HEK293 (cell line): Measurements from ENCODE around the gene FBXL13.
"Not testable (repeated sequence)": the region's sequence is repeated elsewhere in the genome, so short reads cannot be mapped to it uniquely, and the experiment has no call there.

ENCODE experiments used
- CTCF ChIA-PET: fragments of 350-600 bp; formaldehyde crosslinking; extraction: SDS; loops from one replicate; lab custom pipeline; 2021; ENCODE audit warnings: antibody characterized with exemption; lab: Yijun Ruan, JAX
- POLR2A ChIA-PET: fragments of 300-600 bp; formaldehyde crosslinking; extraction: SDS; loops from one replicate; lab custom pipeline; 2020; ENCODE audit warnings: antibody characterized with exemption, inconsistent platforms; lab: Yijun Ruan, JAX
- H3K27ac ChIP-seq: fragments of 200-500 bp; sonication (Bioruptor generic); 2 replicates; pipeline ENCODE4 v1.5.1; 2014; ENCODE audit warnings: low read depth, low read length, control low read depth, inconsistent platforms; ENCODE audit errors: extremely low read depth
- H3K36me3 ChIP-seq, 2 experiments: fragments of 200-500 bp in 1 of 2; sonication (Bioruptor generic) in 1 of 2; 1 replicate in 1 of 2; 2 replicates in 1 of 2; pipeline ENCODE4 v1.5.1; 2014 to 2017; ENCODE audit warnings: inconsistent platforms in 2 of 2, low read length in 2 of 2; ENCODE audit not compliant: control insufficient read depth in 2 of 2, insufficient read depth in 1 of 2
- H3K4me1 ChIP-seq: fragments of 200-500 bp; sonication (Bioruptor generic); 2 replicates; pipeline ENCODE4 v1.5.1; 2014; ENCODE audit warnings: mild to moderate bottlenecking, low read length, inconsistent platforms; ENCODE audit not compliant: control insufficient read depth, insufficient read depth
- H3K4me3 ChIP-seq: 2 replicates; pipeline ENCODE4 v1.5.1; 2011; ENCODE audit warnings: low read depth, mild to moderate bottlenecking, control low read depth, low read length, moderate library complexity
- H3K9me3 ChIP-seq: fragments of 200-500 bp; sonication (Bioruptor generic); 2 replicates; pipeline ENCODE4 v1.5.1; 2014; ENCODE audit warnings: low read depth, low read length, inconsistent platforms; ENCODE audit not compliant: control insufficient read depth, insufficient read depth
- GLIS1 ChIP-seq: fragments of 450-650 bp; formaldehyde crosslinking; IDR thresholded peaks from 2 replicates; pipeline ENCODE4 v1.5.1; 2016; ENCODE audit warnings: missing biosample characterization, missing genetic modification characterization
- HOXA7 ChIP-seq: sonication (generic); formaldehyde crosslinking; IDR thresholded peaks from 2 replicates; pipeline ENCODE4 v1.8.1; 2022; ENCODE audit warnings: missing genetic modification reagents, borderline replicate concordance
- KLF9 ChIP-seq: fragments of 450-650 bp; formaldehyde crosslinking; IDR thresholded peaks from 2 replicates; pipeline ENCODE4 v1.5.1; 2016; ENCODE audit warnings: missing biosample characterization, missing genetic modification characterization, low read depth
- MZF1 ChIP-seq: fragments of 450-650 bp; formaldehyde crosslinking; IDR thresholded peaks from 2 replicates; pipeline ENCODE4 v1.5.1; 2017; ENCODE audit warnings: missing biosample characterization, missing genetic modification characterization, borderline replicate concordance
- REPIN1 ChIP-seq: fragments of 450-650 bp; formaldehyde crosslinking; IDR thresholded peaks from 2 replicates; pipeline ENCODE4 v1.5.1; 2017; ENCODE audit warnings: missing biosample characterization, missing genetic modification characterization, low read depth
- ZFP3 ChIP-seq: fragments of 450-650 bp; formaldehyde crosslinking; IDR thresholded peaks from 2 replicates; pipeline ENCODE4 v1.5.1; 2016; ENCODE audit warnings: low read depth, missing biosample characterization, missing genetic modification characterization
- ZNF146 ChIP-seq: fragments of 450-650 bp; formaldehyde crosslinking; IDR thresholded peaks from 2 replicates; pipeline ENCODE4 v1.5.1; 2016; ENCODE audit warnings: missing biosample characterization, missing genetic modification characterization
- ZNF174 ChIP-seq: fragments of 450-650 bp; formaldehyde crosslinking; IDR thresholded peaks from 2 replicates; pipeline ENCODE4 v1.5.0; 2017; ENCODE audit warnings: missing biosample characterization, mild to moderate bottlenecking, missing genetic modification characterization
- ZNF350 ChIP-seq: fragments of 450-650 bp; formaldehyde crosslinking; IDR thresholded peaks from 2 replicates; pipeline ENCODE4 v1.5.0; 2017; ENCODE audit warnings: missing biosample characterization, mild to moderate bottlenecking, missing genetic modification characterization
- ZNF37A ChIP-seq: fragments of 450-650 bp; IDR thresholded peaks from 2 replicates; pipeline ENCODE4 v1.5.1; 2018; ENCODE audit warnings: missing biosample characterization, missing genetic modification characterization
- ZNF48 ChIP-seq: fragments of 450-650 bp; formaldehyde crosslinking; IDR thresholded peaks from 2 replicates; pipeline ENCODE4 v1.5.1; 2016; ENCODE audit warnings: missing biosample characterization, missing genetic modification characterization
- ZNF571 ChIP-seq: fragments of 450-650 bp; formaldehyde crosslinking; IDR thresholded peaks from 2 replicates; pipeline ENCODE4 v1.5.0; 2017; ENCODE audit warnings: missing biosample characterization, missing genetic modification characterization
- ZSCAN23 ChIP-seq: fragments of 450-650 bp; formaldehyde crosslinking; IDR thresholded peaks from 2 replicates; pipeline ENCODE4 v1.5.1; 2016; ENCODE audit warnings: missing biosample characterization, missing genetic modification characterization
- TF ChIP-seq, protein P1 (sequence below): fragments of 450-650 bp; formaldehyde crosslinking; IDR thresholded peaks from 2 replicates; pipeline ENCODE4 v1.5.1; 2016; ENCODE audit warnings: missing biosample characterization, missing genetic modification characterization
- TF ChIP-seq, protein P2 (sequence below): fragments of 450-650 bp; formaldehyde crosslinking; IDR thresholded peaks from 2 replicates; pipeline ENCODE4 v1.5.1; 2016; ENCODE audit warnings: missing biosample characterization, missing genetic modification characterization
- TF ChIP-seq, protein P3 (sequence below): fragments of 450-650 bp; formaldehyde crosslinking; IDR thresholded peaks from 2 replicates; pipeline ENCODE4 v1.5.1; 2017; ENCODE audit warnings: missing biosample characterization, missing genetic modification characterization
- TF ChIP-seq, protein P4 (sequence below): fragments of 450-650 bp; formaldehyde crosslinking; IDR thresholded peaks from 2 replicates; pipeline ENCODE4 v1.5.1; 2017; ENCODE audit warnings: missing biosample characterization, missing genetic modification characterization

Gene FBXL13

DNA sequence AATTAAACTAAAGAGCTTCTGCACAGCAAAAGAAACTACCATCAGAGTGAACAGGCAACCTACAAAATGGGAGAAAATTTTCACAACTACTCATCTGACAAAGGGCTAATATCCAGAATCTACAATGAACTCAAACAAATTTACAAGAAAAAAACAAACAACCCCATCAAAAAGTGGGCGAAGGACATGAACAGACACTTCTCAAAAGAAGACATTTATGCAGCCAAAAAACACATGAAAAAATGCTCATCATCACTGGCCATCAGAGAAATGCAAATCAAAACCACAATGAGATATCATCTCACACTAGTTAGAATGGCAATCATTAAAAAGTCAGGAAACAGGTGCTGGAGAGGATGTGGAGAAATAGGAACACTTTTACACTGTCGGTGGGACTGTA lies 112.6 kb downstream of the FBXL13 start:
- POLR2A ChIA-PET, H3K9me3 ChIP-seq, CTCF ChIA-PET, H3K27ac ChIP-seq, H3K36me3 ChIP-seq, H3K4me3 ChIP-seq, H3K4me1 ChIP-seq: not testable (repeated sequence)

DNA sequence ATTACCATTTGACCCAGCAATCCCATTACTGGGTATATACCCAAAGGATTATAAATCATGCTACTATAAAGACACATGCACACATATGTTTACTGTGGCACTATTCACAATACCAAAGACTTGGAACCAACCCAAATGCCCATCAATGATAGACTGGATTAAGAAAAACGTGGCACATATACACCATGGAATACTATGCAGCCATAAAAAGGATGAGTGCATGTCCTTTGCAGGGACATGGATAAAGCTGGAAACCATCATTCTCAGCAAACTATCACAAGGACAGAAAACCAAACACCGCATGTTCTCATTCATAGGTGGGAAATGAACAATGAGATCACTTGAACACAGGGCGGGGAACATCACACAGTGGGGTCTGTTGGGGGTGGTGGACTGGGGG lies 116.6 kb downstream of the FBXL13 start:
- POLR2A ChIA-PET, H3K27ac ChIP-seq, H3K36me3 ChIP-seq, H3K9me3 ChIP-seq, H3K4me3 ChIP-seq, H3K4me1 ChIP-seq, CTCF ChIA-PET: not testable (repeated sequence)
- TF ChIP-seq ZNF146 (tag by site-specific recombination): peak; percentile 54; the same call in 1 of the 2 replicates

DNA sequence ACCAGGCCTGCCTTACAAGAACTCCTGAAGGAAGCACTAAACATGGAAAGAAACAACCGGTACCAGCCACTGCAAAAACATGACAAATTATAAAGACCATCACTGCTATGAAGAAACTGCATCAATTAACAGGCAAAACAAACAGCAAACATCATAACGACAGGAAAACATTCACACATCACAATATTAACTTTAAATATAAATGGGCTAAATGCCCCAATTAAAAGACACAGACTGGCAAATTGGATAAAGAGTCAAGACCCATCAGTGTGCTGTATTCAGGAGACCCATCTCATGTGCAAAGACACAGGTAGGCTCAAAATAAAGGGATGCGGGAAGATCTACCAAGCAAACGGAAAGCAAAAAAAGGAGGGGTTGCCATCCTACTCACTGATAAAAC lies 120.2 kb downstream of the FBXL13 start:
- H3K36me3 ChIP-seq, H3K4me1 ChIP-seq, H3K4me3 ChIP-seq, H3K9me3 ChIP-seq, POLR2A ChIA-PET, H3K27ac ChIP-seq, CTCF ChIA-PET: not testable (repeated sequence)

DNA sequence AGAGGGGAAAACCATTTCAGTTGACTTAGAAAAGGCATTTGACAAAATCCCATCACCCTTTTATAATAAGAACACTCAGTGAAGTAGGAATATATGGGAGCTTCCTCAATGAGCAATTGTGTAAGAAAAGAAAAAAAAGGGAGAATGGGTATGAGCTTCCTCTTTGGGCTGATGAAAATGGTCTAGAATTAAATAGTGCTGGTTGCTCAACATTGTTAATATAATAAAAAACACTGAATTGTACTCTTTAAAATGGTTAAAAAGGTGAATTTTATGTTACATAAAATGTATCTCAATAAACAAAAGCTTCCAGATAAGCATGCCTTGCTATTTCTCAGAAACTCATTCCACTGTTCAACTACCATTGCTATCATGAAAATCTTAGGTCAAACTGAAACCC lies 121.2 kb downstream of the FBXL13 start:
- H3K4me1 ChIP-seq: no peaks in the 10 kb centered on the region
- no peak overlapping the region for H3K4me3 ChIP-seq
- ChIA-PET CTCF (no interaction called here), POLR2A (no interaction called here)
- H3K27ac ChIP-seq: no peak overlapping the region
- H3K9me3 ChIP-seq: no peaks in the 10 kb centered on the region
- TF ChIP-seq KLF9 (tag by site-specific recombination) (no peak), ZFP3 (tag by site-specific recombination) (no peak), HOXA7 (no peak), MZF1 (tag by site-specific recombination) (no peak), ZNF48 (tag by site-specific recombination) (no peak), ZNF350 (no peak), ZSCAN23 (tag by site-specific recombination) (no peak), REPIN1 (no peak), GLIS1 (tag by site-specific recombination) (no peak), ZNF37A (tag by site-specific recombination) (no peak), ZNF571 (no peak), ZNF174 (tag by site-specific recombination) (no peak)
- TF ChIP-seq, protein P1, sequence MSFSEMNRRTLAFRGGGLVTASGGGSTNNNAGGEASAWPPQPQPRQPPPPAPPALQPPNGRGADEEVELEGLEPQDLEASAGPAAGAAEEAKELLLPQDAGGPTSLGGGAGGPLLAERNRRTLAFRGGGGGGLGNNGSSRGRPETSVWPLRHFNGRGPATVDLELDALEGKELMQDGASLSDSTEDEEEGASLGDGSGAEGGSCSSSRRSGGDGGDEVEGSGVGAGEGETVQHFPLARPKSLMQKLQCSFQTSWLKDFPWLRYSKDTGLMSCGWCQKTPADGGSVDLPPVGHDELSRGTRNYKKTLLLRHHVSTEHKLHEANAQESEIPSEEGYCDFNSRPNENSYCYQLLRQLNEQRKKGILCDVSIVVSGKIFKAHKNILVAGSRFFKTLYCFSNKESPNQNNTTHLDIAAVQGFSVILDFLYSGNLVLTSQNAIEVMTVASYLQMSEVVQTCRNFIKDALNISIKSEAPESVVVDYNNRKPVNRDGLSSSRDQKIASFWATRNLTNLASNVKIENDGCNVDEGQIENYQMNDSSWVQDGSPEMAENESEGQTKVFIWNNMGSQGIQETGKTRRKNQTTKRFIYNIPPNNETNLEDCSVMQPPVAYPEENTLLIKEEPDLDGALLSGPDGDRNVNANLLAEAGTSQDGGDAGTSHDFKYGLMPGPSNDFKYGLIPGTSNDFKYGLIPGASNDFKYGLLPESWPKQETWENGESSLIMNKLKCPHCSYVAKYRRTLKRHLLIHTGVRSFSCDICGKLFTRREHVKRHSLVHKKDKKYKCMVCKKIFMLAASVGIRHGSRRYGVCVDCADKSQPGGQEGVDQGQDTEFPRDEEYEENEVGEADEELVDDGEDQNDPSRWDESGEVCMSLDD: no peak
- TF ChIP-seq, protein P2, sequence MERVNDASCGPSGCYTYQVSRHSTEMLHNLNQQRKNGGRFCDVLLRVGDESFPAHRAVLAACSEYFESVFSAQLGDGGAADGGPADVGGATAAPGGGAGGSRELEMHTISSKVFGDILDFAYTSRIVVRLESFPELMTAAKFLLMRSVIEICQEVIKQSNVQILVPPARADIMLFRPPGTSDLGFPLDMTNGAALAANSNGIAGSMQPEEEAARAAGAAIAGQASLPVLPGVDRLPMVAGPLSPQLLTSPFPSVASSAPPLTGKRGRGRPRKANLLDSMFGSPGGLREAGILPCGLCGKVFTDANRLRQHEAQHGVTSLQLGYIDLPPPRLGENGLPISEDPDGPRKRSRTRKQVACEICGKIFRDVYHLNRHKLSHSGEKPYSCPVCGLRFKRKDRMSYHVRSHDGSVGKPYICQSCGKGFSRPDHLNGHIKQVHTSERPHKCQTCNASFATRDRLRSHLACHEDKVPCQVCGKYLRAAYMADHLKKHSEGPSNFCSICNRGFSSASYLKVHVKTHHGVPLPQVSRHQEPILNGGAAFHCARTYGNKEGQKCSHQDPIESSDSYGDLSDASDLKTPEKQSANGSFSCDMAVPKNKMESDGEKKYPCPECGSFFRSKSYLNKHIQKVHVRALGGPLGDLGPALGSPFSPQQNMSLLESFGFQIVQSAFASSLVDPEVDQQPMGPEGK (tag by site-specific recombination): no peak
- TF ChIP-seq, protein P3, sequence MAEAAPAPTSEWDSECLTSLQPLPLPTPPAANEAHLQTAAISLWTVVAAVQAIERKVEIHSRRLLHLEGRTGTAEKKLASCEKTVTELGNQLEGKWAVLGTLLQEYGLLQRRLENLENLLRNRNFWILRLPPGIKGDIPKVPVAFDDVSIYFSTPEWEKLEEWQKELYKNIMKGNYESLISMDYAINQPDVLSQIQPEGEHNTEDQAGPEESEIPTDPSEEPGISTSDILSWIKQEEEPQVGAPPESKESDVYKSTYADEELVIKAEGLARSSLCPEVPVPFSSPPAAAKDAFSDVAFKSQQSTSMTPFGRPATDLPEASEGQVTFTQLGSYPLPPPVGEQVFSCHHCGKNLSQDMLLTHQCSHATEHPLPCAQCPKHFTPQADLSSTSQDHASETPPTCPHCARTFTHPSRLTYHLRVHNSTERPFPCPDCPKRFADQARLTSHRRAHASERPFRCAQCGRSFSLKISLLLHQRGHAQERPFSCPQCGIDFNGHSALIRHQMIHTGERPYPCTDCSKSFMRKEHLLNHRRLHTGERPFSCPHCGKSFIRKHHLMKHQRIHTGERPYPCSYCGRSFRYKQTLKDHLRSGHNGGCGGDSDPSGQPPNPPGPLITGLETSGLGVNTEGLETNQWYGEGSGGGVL (tag by site-specific recombination): no peak
- TF ChIP-seq, protein P4, sequence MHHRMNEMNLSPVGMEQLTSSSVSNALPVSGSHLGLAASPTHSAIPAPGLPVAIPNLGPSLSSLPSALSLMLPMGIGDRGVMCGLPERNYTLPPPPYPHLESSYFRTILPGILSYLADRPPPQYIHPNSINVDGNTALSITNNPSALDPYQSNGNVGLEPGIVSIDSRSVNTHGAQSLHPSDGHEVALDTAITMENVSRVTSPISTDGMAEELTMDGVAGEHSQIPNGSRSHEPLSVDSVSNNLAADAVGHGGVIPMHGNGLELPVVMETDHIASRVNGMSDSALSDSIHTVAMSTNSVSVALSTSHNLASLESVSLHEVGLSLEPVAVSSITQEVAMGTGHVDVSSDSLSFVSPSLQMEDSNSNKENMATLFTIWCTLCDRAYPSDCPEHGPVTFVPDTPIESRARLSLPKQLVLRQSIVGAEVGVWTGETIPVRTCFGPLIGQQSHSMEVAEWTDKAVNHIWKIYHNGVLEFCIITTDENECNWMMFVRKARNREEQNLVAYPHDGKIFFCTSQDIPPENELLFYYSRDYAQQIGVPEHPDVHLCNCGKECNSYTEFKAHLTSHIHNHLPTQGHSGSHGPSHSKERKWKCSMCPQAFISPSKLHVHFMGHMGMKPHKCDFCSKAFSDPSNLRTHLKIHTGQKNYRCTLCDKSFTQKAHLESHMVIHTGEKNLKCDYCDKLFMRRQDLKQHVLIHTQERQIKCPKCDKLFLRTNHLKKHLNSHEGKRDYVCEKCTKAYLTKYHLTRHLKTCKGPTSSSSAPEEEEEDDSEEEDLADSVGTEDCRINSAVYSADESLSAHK (tag by site-specific recombination): no peak
- H3K36me3 ChIP-seq: no peaks in the 10 kb centered on the region
